WTC11 (cell line): ENCODE data around the gene HMGCS1. TPM values are rescaled to one million over a fixed set of nuclear protein-coding genes. Genes with fewer than 3 reads are reported as not detected.

ENCODE experiments used
- ATAC-seq: fragments of 200-7000 bp; cut with Tn5 transposase; 2 replicates; pipeline ENCODE4 v1.10.0; 2021; ENCODE audit warnings: mild to moderate bottlenecking, moderate library complexity
- CTCF ChIA-PET: fragments of 300-600 bp; sonication (Branson Sonifier 250); formaldehyde crosslinking; loops from one replicate; lab custom pipeline; 2021; ENCODE audit warnings: antibody characterized with exemption; lab: Charles Lee
- POLR2A ChIA-PET: fragments of 350-600 bp; sonication (Branson Sonifier 250); formaldehyde crosslinking; loops from one replicate; lab custom pipeline; 2021; ENCODE audit warnings: antibody characterized with exemption; lab: Charles Lee
- DNase-seq: peaks from one replicate; pipeline ENCODE4 v3.0.0; 2021; ENCODE audit warnings: low spot score
- H3K27ac Mint-ChIP-seq: 2 replicates; pipeline ENCODE4 v1.8.0; 2021; ENCODE audit warnings: mixed read lengths
- H3K27me3 Mint-ChIP-seq: 2 replicates; pipeline ENCODE4 v1.8.0; 2021; ENCODE audit warnings: low read depth, mild to moderate bottlenecking, moderate library complexity, mixed read lengths
- H3K36me3 Mint-ChIP-seq: 2 replicates; pipeline ENCODE4 v1.8.0; 2021; ENCODE audit warnings: mixed read lengths
- H3K4me1 Mint-ChIP-seq: 2 replicates; pipeline ENCODE4 v1.8.0; 2022; ENCODE audit warnings: mixed read lengths
- H3K4me3 Mint-ChIP-seq: 2 replicates; pipeline ENCODE4 v1.8.0; 2021; ENCODE audit warnings: mild to moderate bottlenecking, moderate library complexity, mixed read lengths
- H3K9me3 Mint-ChIP-seq: 2 replicates; pipeline ENCODE4 v1.8.0; 2021; ENCODE audit warnings: mixed read lengths
- CREB1 ChIP-seq: sonication (generic); formaldehyde crosslinking; IDR thresholded peaks from 2 replicates; pipeline ENCODE4 v1.8.0; 2023; ENCODE audit warnings: mild to moderate bottlenecking, missing genetic modification reagents
- ELF4 ChIP-seq: sonication (generic); formaldehyde crosslinking; IDR thresholded peaks from 2 replicates; pipeline ENCODE4 v1.8.1; 2022; ENCODE audit warnings: low read depth, mild to moderate bottlenecking, moderate library complexity, missing genetic modification reagents
- GRHL2 ChIP-seq: fragments of 250-450 bp; sonication (Bioruptor Pico); IDR thresholded peaks from 2 replicates; pipeline ENCODE4 v1.8.0; 2022; ENCODE audit warnings: mild to moderate bottlenecking, moderate library complexity; ENCODE audit not compliant: insufficient replicate concordance, severe bottlenecking
- GTF2I ChIP-seq: fragments of 250-450 bp; sonication (Bioruptor Pico); conservative IDR thresholded peaks from 2 replicates; pipeline ENCODE4 v1.4.0; 2021; ENCODE audit warnings: mild to moderate bottlenecking
- KAT7 ChIP-seq: sonication (generic); formaldehyde crosslinking; IDR thresholded peaks from 2 replicates; pipeline ENCODE4 v1.8.1; 2023; ENCODE audit warnings: missing genetic modification reagents, mild to moderate bottlenecking, borderline replicate concordance
- MAX ChIP-seq: sonication (generic); formaldehyde crosslinking; IDR thresholded peaks from 2 replicates; pipeline ENCODE4 v1.8.0; 2022; ENCODE audit warnings: mild to moderate bottlenecking, missing genetic modification reagents
- MLX ChIP-seq: sonication (generic); formaldehyde crosslinking; IDR thresholded peaks from 2 replicates; pipeline ENCODE4 v1.8.1; 2023; ENCODE audit warnings: mild to moderate bottlenecking, missing genetic modification reagents, moderate library complexity
- NFE2L1 ChIP-seq: sonication (generic); formaldehyde crosslinking; IDR thresholded peaks from 2 replicates; pipeline ENCODE4 v1.8.1; 2023; ENCODE audit warnings: missing genetic modification reagents
- NR2C2 ChIP-seq: sonication (generic); formaldehyde crosslinking; IDR thresholded peaks from 2 replicates; pipeline ENCODE4 v1.8.0; 2022; ENCODE audit warnings: mild to moderate bottlenecking, missing genetic modification reagents
- NR3C1 ChIP-seq: sonication (generic); formaldehyde crosslinking; conservative IDR thresholded peaks from 2 replicates; pipeline ENCODE4 v1.8.1; 2023; ENCODE audit warnings: low read depth, mild to moderate bottlenecking, missing genetic modification reagents
- OVOL2 ChIP-seq: fragments of 250-450 bp; sonication (Bioruptor Pico); IDR thresholded peaks from 2 replicates; pipeline ENCODE4 v1.9.0; 2021; ENCODE audit warnings: mild to moderate bottlenecking, borderline replicate concordance
- PRRX2 ChIP-seq: fragments of 250-450 bp; sonication (Bioruptor Pico); IDR thresholded peaks from 2 replicates; pipeline ENCODE4 v1.8.0; 2021; ENCODE audit warnings: mild to moderate bottlenecking
- TCF7 ChIP-seq: sonication (generic); formaldehyde crosslinking; IDR thresholded peaks from 2 replicates; pipeline ENCODE4 v1.8.0; 2022; ENCODE audit warnings: mild to moderate bottlenecking, low read depth, missing genetic modification reagents, moderate library complexity
- ZNF263 ChIP-seq: sonication (generic); formaldehyde crosslinking; IDR thresholded peaks from 2 replicates; pipeline ENCODE4 v1.8.1; 2022; ENCODE audit warnings: low read depth, mild to moderate bottlenecking, moderate library complexity, missing genetic modification reagents
- ZNF396 ChIP-seq: fragments of 250-450 bp; sonication (Bioruptor Pico); IDR thresholded peaks from 2 replicates; pipeline ENCODE4 v1.8.0; 2021; ENCODE audit warnings: mild to moderate bottlenecking, moderate library complexity, borderline replicate concordance
- ZNF416 ChIP-seq: fragments of 250-450 bp; sonication (Bioruptor Pico); IDR thresholded peaks from 2 replicates; pipeline ENCODE4 v1.9.0; 2021; ENCODE audit warnings: mild to moderate bottlenecking, inconsistent platforms
- ZNF425 ChIP-seq: fragments of 250-450 bp; sonication (Bioruptor Pico); conservative IDR thresholded peaks from 2 replicates; pipeline ENCODE4 v1.9.0; 2021; ENCODE audit warnings: mild to moderate bottlenecking
- total RNA-seq: library from RNA; stranded (reverse); gene quantifications from 3 replicates; pipeline ENCODE4 v1.2.3, GENCODE V29; 2021
- TF ChIP-seq, protein P1 (sequence below): fragments of 250-450 bp; sonication (Bioruptor Pico); IDR thresholded peaks from 2 replicates; pipeline ENCODE4 v1.8.0; 2021; ENCODE audit warnings: mild to moderate bottlenecking
- TF ChIP-seq, protein P2 (sequence below): sonication (generic); formaldehyde crosslinking; IDR thresholded peaks from 2 replicates; pipeline ENCODE4 v1.8.1; 2023; ENCODE audit warnings: mild to moderate bottlenecking, missing genetic modification reagents
- TF ChIP-seq, protein P3 (sequence below): fragments of 250-450 bp; sonication (Bioruptor Pico); IDR thresholded peaks from 2 replicates; pipeline ENCODE4 v1.9.0; 2021; ENCODE audit warnings: moderate library complexity, mild to moderate bottlenecking, inconsistent platforms, borderline replicate concordance
- TF ChIP-seq, protein P4 (sequence below): sonication (generic); formaldehyde crosslinking; IDR thresholded peaks from 2 replicates; pipeline ENCODE4 v1.8.1; 2023; ENCODE audit warnings: mild to moderate bottlenecking, missing genetic modification reagents
- TF ChIP-seq, protein P5 (sequence below): fragments of 250-450 bp; sonication (Bioruptor Pico); IDR thresholded peaks from 2 replicates; pipeline ENCODE4 v1.9.0; 2021; ENCODE audit warnings: mild to moderate bottlenecking
- TF ChIP-seq, protein P6 (sequence below): sonication (generic); formaldehyde crosslinking; IDR thresholded peaks from 2 replicates; pipeline ENCODE4 v1.8.0; 2023; ENCODE audit warnings: missing genetic modification reagents

HMGCS1 gene
- total RNA-seq, 1 experiment from 2014 or later: 199 TPM

DNA sequence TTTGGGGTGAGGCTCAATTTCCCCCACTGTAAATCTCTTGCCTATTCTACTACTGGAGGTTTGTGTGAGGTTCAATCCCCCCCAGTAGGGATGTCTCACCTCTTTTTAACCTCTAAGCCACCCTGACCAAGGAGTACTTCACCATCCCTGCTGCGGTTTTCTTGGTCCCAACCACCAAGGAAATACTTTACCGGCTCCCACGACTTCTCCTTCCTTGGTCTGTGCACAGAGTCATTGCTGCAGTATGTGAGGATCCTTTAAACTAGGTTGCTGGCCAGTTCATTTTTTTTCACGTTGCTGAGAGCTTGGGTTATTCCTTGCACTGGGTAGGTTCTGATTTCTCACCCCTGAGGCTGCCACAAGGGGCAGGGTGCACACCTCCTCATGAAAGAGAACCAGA lies 22.5 kb upstream of the HMGCS1 start:
- DNase-seq (no peak), ATAC-seq (no peak)
- CTCF ChIA-PET: no interaction called here
- H3K27me3 Mint-ChIP-seq: peaks cover 7% of the 10 kb centered on the region
- POLR2A ChIA-PET: no interaction called here
- TF ChIP-seq TCF7 (CRISPR knock-in tag) (no peak), ELF4 (CRISPR knock-in tag) (no peak), NR2C2 (CRISPR knock-in tag) (no peak), MLX (CRISPR knock-in tag) (no peak), CREB1 (no peak), ZNF263 (no peak), ZNF425 (CRISPR knock-in tag) (no peak), ZNF416 (CRISPR knock-in tag) (no peak), ZNF396 (CRISPR knock-in tag) (no peak), NR3C1 (CRISPR knock-in tag) (no peak), NFE2L1 (CRISPR knock-in tag) (no peak), GTF2I (CRISPR knock-in tag) (no peak)
- TF ChIP-seq, protein P1, sequence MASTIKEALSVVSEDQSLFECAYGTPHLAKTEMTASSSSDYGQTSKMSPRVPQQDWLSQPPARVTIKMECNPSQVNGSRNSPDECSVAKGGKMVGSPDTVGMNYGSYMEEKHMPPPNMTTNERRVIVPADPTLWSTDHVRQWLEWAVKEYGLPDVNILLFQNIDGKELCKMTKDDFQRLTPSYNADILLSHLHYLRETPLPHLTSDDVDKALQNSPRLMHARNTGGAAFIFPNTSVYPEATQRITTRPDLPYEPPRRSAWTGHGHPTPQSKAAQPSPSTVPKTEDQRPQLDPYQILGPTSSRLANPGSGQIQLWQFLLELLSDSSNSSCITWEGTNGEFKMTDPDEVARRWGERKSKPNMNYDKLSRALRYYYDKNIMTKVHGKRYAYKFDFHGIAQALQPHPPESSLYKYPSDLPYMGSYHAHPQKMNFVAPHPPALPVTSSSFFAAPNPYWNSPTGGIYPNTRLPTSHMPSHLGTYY (CRISPR knock-in tag): no peak
- TF ChIP-seq, protein P2, sequence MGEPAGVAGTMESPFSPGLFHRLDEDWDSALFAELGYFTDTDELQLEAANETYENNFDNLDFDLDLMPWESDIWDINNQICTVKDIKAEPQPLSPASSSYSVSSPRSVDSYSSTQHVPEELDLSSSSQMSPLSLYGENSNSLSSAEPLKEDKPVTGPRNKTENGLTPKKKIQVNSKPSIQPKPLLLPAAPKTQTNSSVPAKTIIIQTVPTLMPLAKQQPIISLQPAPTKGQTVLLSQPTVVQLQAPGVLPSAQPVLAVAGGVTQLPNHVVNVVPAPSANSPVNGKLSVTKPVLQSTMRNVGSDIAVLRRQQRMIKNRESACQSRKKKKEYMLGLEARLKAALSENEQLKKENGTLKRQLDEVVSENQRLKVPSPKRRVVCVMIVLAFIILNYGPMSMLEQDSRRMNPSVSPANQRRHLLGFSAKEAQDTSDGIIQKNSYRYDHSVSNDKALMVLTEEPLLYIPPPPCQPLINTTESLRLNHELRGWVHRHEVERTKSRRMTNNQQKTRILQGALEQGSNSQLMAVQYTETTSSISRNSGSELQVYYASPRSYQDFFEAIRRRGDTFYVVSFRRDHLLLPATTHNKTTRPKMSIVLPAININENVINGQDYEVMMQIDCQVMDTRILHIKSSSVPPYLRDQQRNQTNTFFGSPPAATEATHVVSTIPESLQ (CRISPR knock-in tag): no peak
- no peak overlapping the region for H3K4me3 Mint-ChIP-seq
- H3K4me1 Mint-ChIP-seq: no peaks in the 10 kb centered on the region
- peaks cover 47% of the 10 kb centered on the region for H3K9me3 Mint-ChIP-seq
- peaks cover 43% of the 10 kb centered on the region for H3K36me3 Mint-ChIP-seq
- no peak overlapping the region for H3K27ac Mint-ChIP-seq

DNA sequence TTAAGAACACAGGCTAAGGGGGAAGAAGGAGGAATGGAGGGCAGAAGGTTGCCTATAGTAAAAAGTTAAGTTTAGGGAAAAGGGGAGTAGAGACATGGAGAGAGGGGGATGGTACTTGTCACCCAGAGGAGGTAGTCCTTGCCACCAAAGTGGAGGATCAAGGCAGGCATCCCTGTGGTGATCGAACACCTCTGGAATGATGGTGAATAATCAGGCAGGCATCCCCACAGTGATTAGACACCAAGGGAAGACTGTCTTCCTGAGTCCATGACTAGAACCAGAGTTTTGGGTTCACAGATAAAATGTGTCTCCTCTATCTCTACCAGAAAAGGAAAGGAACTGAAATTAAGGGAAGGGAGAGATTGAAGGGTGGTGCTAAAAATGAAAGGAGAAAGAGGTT lies 19.2 kb upstream of the HMGCS1 start:
- Mint-ChIP-seq H3K27me3 (peaks cover 7% of the 10 kb centered on the region), H3K27ac (no peak overlapping the region), H3K36me3 (peaks cover 35% of the 10 kb centered on the region), H3K9me3 (peaks cover 35% of the 10 kb centered on the region), H3K4me1 (no peaks in the 10 kb centered on the region), H3K4me3 (no peak overlapping the region)
- DNase-seq (no peak), ATAC-seq (no peak)
- POLR2A ChIA-PET: no interaction called here
- CTCF ChIA-PET: no interaction called here
- TF ChIP-seq MAX (CRISPR knock-in tag) (no peak), NR2C2 (CRISPR knock-in tag) (no peak), OVOL2 (CRISPR knock-in tag) (no peak), KAT7 (CRISPR knock-in tag) (no peak), PRRX2 (CRISPR knock-in tag) (no peak), GRHL2 (no peak)
- TF ChIP-seq, protein P3, sequence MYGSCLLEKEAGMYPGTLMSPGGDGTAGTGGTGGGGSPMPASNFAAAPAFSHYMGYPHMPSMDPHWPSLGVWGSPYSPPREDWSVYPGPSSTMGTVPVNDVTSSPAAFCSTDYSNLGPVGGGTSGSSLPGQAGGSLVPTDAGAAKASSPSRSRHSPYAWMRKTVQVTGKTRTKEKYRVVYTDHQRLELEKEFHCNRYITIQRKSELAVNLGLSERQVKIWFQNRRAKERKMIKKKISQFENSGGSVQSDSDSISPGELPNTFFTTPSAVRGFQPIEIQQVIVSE: no peak
- TF ChIP-seq, protein P4, sequence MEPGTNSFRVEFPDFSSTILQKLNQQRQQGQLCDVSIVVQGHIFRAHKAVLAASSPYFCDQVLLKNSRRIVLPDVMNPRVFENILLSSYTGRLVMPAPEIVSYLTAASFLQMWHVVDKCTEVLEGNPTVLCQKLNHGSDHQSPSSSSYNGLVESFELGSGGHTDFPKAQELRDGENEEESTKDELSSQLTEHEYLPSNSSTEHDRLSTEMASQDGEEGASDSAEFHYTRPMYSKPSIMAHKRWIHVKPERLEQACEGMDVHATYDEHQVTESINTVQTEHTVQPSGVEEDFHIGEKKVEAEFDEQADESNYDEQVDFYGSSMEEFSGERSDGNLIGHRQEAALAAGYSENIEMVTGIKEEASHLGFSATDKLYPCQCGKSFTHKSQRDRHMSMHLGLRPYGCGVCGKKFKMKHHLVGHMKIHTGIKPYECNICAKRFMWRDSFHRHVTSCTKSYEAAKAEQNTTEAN (CRISPR knock-in tag): no peak
- TF ChIP-seq, protein P5, sequence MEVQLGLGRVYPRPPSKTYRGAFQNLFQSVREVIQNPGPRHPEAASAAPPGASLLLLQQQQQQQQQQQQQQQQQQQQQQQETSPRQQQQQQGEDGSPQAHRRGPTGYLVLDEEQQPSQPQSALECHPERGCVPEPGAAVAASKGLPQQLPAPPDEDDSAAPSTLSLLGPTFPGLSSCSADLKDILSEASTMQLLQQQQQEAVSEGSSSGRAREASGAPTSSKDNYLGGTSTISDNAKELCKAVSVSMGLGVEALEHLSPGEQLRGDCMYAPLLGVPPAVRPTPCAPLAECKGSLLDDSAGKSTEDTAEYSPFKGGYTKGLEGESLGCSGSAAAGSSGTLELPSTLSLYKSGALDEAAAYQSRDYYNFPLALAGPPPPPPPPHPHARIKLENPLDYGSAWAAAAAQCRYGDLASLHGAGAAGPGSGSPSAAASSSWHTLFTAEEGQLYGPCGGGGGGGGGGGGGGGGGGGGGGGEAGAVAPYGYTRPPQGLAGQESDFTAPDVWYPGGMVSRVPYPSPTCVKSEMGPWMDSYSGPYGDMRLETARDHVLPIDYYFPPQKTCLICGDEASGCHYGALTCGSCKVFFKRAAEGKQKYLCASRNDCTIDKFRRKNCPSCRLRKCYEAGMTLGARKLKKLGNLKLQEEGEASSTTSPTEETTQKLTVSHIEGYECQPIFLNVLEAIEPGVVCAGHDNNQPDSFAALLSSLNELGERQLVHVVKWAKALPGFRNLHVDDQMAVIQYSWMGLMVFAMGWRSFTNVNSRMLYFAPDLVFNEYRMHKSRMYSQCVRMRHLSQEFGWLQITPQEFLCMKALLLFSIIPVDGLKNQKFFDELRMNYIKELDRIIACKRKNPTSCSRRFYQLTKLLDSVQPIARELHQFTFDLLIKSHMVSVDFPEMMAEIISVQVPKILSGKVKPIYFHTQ (CRISPR knock-in tag): no peak
- TF ChIP-seq, protein P6, sequence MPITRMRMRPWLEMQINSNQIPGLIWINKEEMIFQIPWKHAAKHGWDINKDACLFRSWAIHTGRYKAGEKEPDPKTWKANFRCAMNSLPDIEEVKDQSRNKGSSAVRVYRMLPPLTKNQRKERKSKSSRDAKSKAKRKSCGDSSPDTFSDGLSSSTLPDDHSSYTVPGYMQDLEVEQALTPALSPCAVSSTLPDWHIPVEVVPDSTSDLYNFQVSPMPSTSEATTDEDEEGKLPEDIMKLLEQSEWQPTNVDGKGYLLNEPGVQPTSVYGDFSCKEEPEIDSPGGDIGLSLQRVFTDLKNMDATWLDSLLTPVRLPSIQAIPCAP (CRISPR knock-in tag): no peak
